Ascending aorta (tissue), 2 donors: ENCODE results near the gene KATNB1. TPM values are rescaled to one million over a fixed set of nuclear protein-coding genes. Genes with fewer than 3 reads are reported as not detected.

ENCODE experiments used
- DNase-seq, 2 donors: peaks; one replicate each; pipeline ENCODE4 v3.0.0-alpha.2; 2019; ENCODE audit warnings: low spot score in 2 of 2
- H3K27ac ChIP-seq, 2 donors: fragments of 200-600 bp; sonication (generic); one replicate each; pipeline ENCODE4 v1.5.1; 2016 to 2017; ENCODE audit warnings: mild to moderate bottlenecking in 1 of 2
- H3K27me3 ChIP-seq: fragments of 200-600 bp; sonication (generic); one replicate; pipeline ENCODE4 v1.5.1; 2017
- H3K36me3 ChIP-seq, 2 donors: fragments of 200-600 bp; sonication (generic); one replicate each; pipeline ENCODE4 v1.5.1; 2016
- H3K4me1 ChIP-seq, 2 donors: fragments of 200-600 bp; sonication (generic); one replicate each; pipeline ENCODE4 v1.5.1; 2016 to 2017; ENCODE audit warnings: mild to moderate bottlenecking in 1 of 2
- H3K4me3 ChIP-seq, 2 donors: fragments of 200-600 bp; sonication (generic); one replicate each; pipeline ENCODE4 v1.5.1; 2016 to 2017; ENCODE audit warnings: mild to moderate bottlenecking in 1 of 2
- H3K9me3 ChIP-seq, 2 donors: fragments of 200-600 bp; sonication (generic); one replicate each; pipeline ENCODE4 v1.5.1; 2016
- CTCF ChIP-seq, 3 experiments: fragments of 200-600 bp in 2 of 3; fragments of 450-650 bp in 1 of 3; sonication (generic) in 2 of 3; IDR thresholded peaks; one replicate each; pipeline ENCODE4 v1.5.1; 2016 to 2019; ENCODE audit warnings: antibody characterized with exemption in 3 of 3, mild to moderate bottlenecking in 1 of 3, moderate library complexity in 1 of 3
- intact Hi-C: fragments of 100-400 bp; cut with DNase I; formaldehyde crosslinking; loops from one replicate; pipeline ENCODE4 v1.15.1; 2023
- total RNA-seq: library from RNA; depleted of rRNA; stranded (reverse); fragments of >200 nt; gene quantifications from one replicate; pipeline ENCODE4 v1.1.0, GENCODE V29; 2016

The KATNB1 gene
- total RNA-seq, 1 donor from 2014 or later: 35.3 TPM

- H3K36me3 ChIP-seq: no peaks in the 10 kb centered on the region
- no peaks in the 10 kb centered on the region for H3K4me1 ChIP-seq
- H3K27me3 ChIP-seq: no peaks in the 10 kb centered on the region
- no peak for TF ChIP-seq CTCF (IDR thresholded peaks at IDR 0.05)
- H3K27ac ChIP-seq: no peak overlapping the region
- no peak overlapping the region for H3K4me3 ChIP-seq
- DNase-seq: no peak
- no peaks in the 10 kb centered on the region for H3K9me3 ChIP-seq
- intact Hi-C loops: no loop called here
Observed at GRCh38 chr16:57722651-57723050, 12.9 kb upstream of the KATNB1 start.

DNA sequence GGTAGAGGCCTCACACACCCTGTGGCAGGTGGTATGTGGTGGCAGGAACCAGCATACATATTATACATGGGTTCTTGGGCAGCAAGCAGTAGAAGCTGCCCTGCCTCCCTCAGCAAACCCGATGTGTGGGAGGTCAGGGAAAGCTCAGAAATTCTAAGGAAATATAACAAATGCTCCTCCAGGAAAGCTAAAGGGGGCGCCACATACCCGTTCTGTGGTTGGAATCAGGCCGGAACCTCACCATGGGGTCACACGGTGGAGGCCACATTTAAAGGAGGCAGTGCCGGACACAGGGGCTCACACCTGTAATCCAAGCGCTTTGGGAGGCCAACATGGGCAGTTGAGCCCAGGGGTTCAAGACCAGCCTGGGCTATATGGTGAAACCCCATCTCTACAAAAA lies 12.4 kb upstream of the KATNB1 start:
- Histone ChIP-seq H3K4me1 (no peaks in the 10 kb centered on the region), H3K27me3 (no peaks in the 10 kb centered on the region), H3K9me3 (no peaks in the 10 kb centered on the region), H3K4me3 (no peak overlapping the region), H3K36me3 (no peaks in the 10 kb centered on the region), H3K27ac (no peak overlapping the region)
- TF ChIP-seq CTCF (IDR thresholded peaks at IDR 0.05): no peak
- intact Hi-C loops: no loop called here
- no peak for DNase-seq

GRCh38 chr16:57724531-57724930 lies 11.0 kb upstream of the KATNB1 start:
- no peak for DNase-seq
- H3K27ac ChIP-seq: no peak overlapping the region
- H3K4me1 ChIP-seq: no peaks in the 10 kb centered on the region
- no peaks in the 10 kb centered on the region for H3K36me3 ChIP-seq
- no peaks in the 10 kb centered on the region for H3K9me3 ChIP-seq
- no peak overlapping the region for H3K4me3 ChIP-seq
- TF ChIP-seq CTCF (IDR thresholded peaks at IDR 0.05): no peak
- no peaks in the 10 kb centered on the region for H3K27me3 ChIP-seq
- intact Hi-C loops: no loop called here

GRCh38 chr16:57725151-57725550 lies 10.4 kb upstream of the KATNB1 start:
- Histone ChIP-seq H3K4me1 (no peaks in the 10 kb centered on the region), H3K36me3 (no peaks in the 10 kb centered on the region), H3K4me3 (no peak overlapping the region), H3K9me3 (no peaks in the 10 kb centered on the region), H3K27me3 (no peaks in the 10 kb centered on the region), H3K27ac (no peak overlapping the region)
- no peak for DNase-seq
- no peak for TF ChIP-seq CTCF (IDR thresholded peaks at IDR 0.05)
- intact Hi-C loops: no loop called here

- Histone ChIP-seq H3K27ac (no peak overlapping the region), H3K27me3 (no peaks in the 10 kb centered on the region), H3K36me3 (no peaks in the 10 kb centered on the region), H3K9me3 (no peaks in the 10 kb centered on the region), H3K4me3 (no peak overlapping the region), H3K4me1 (no peaks in the 10 kb centered on the region)
- intact Hi-C loops: no loop called here
- no peak for DNase-seq
- no peak for TF ChIP-seq CTCF (IDR thresholded peaks at IDR 0.05)
Observed at GRCh38 chr16:57725554-57725953, 10.0 kb upstream of the KATNB1 start.

GRCh38 chr16:57725976-57726375 lies 9.6 kb upstream of the KATNB1 start:
- H3K4me1 ChIP-seq: no peaks in the 10 kb centered on the region
- H3K4me3 ChIP-seq: no peak overlapping the region
- no peak for DNase-seq
- no peaks in the 10 kb centered on the region for H3K27me3 ChIP-seq
- intact Hi-C loops: no loop called here
- no peak for TF ChIP-seq CTCF (IDR thresholded peaks at IDR 0.05)
- H3K9me3 ChIP-seq: no peaks in the 10 kb centered on the region
- no peak overlapping the region for H3K27ac ChIP-seq
- no peaks in the 10 kb centered on the region for H3K36me3 ChIP-seq
